HFFc6 (cell line): ENCODE measurements around the gene SLC12A8. TPM values are rescaled to one million over a fixed set of nuclear protein-coding genes. Genes with fewer than 3 reads are reported as not detected.

Source experiments
- DNase-seq: peaks from one replicate; pipeline ENCODE4 v3.0.0-alpha.2; 2018
- H3K27ac Mint-ChIP-seq: 2 replicates; pipeline ENCODE4 v1.8.0; 2020; ENCODE audit warnings: mild to moderate bottlenecking, mixed read lengths
- H3K27me3 Mint-ChIP-seq: 2 replicates; pipeline ENCODE4 v1.8.0; 2021; ENCODE audit warnings: mild to moderate bottlenecking, moderate library complexity, mixed read lengths; ENCODE audit not compliant: insufficient read depth
- H3K36me3 Mint-ChIP-seq: 2 replicates; pipeline ENCODE4 v1.8.0; 2021; ENCODE audit warnings: low read depth, mixed read lengths
- H3K4me1 Mint-ChIP-seq: 2 replicates; pipeline ENCODE4 v1.8.0; 2020; ENCODE audit warnings: low read depth, mixed read lengths
- H3K4me3 Mint-ChIP-seq: 2 replicates; pipeline ENCODE4 v1.8.0; 2020; ENCODE audit warnings: mild to moderate bottlenecking, moderate library complexity, mixed read lengths
- H3K9me3 Mint-ChIP-seq: 2 replicates; pipeline ENCODE4 v1.8.0; 2020; ENCODE audit warnings: mild to moderate bottlenecking, mixed read lengths
- total RNA-seq, 6 experiments: library from RNA; stranded (reverse); fragmentation: NEBNext Ultra II Directional; extraction: Animal tissue kit (Norgen Biotek cat#: 25700); gene quantifications; 2 replicates in 1 of 6; 3 replicates in 5 of 6; pipeline ENCODE4 v1.2.3, GENCODE V29; 2021
- TF ChIP-seq, protein P1 (sequence below): fragments of 200-600 bp; sonication (generic); IDR thresholded peaks from 2 replicates; pipeline ENCODE4 v1.5.0; 2021; ENCODE audit warnings: antibody characterized with exemption, mild to moderate bottlenecking

Gene SLC12A8
- total RNA-seq, 6 experiments from 2014 or later = 1.8 to 4.6 (median 3.7) TPM

DNA sequence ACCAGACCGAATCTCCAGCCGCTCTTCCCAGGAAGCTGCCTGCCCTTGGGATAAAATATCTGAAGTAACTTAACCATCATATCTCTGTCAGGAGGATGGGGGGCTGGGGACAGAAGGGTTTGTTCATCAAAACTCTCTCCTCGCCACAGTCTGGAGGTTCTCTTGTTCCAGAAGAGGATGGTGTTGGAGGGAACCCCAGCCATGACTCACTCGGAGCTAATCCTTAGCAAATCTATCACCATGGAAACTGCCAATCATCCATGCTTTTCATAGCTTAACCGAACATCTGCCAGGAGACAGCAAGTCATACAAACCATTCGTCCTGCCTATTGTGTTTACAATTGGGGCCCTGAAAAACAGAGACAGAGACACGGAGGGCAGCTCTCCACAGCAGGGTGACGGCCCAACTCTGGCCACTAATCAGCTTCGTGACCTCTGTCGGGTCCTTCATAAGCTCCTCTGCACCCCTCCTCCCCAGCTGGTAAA, 83.0 kb downstream of the SLC12A8 start:
- Mint-ChIP-seq H3K9me3 (no peaks in the 10 kb centered on the region), H3K27ac (peak overlapping the region; percentile 98), H3K27me3 (peaks cover 2% of the 10 kb centered on the region), H3K4me3 (peak overlapping the region; percentile 75), H3K4me1 (peaks cover 51% of the 10 kb centered on the region), H3K36me3 (no peaks in the 10 kb centered on the region)
- peak; percentile 98 for DNase-seq
- TF ChIP-seq, protein P1, sequence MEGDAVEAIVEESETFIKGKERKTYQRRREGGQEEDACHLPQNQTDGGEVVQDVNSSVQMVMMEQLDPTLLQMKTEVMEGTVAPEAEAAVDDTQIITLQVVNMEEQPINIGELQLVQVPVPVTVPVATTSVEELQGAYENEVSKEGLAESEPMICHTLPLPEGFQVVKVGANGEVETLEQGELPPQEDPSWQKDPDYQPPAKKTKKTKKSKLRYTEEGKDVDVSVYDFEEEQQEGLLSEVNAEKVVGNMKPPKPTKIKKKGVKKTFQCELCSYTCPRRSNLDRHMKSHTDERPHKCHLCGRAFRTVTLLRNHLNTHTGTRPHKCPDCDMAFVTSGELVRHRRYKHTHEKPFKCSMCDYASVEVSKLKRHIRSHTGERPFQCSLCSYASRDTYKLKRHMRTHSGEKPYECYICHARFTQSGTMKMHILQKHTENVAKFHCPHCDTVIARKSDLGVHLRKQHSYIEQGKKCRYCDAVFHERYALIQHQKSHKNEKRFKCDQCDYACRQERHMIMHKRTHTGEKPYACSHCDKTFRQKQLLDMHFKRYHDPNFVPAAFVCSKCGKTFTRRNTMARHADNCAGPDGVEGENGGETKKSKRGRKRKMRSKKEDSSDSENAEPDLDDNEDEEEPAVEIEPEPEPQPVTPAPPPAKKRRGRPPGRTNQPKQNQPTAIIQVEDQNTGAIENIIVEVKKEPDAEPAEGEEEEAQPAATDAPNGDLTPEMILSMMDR = no peak

DNA sequence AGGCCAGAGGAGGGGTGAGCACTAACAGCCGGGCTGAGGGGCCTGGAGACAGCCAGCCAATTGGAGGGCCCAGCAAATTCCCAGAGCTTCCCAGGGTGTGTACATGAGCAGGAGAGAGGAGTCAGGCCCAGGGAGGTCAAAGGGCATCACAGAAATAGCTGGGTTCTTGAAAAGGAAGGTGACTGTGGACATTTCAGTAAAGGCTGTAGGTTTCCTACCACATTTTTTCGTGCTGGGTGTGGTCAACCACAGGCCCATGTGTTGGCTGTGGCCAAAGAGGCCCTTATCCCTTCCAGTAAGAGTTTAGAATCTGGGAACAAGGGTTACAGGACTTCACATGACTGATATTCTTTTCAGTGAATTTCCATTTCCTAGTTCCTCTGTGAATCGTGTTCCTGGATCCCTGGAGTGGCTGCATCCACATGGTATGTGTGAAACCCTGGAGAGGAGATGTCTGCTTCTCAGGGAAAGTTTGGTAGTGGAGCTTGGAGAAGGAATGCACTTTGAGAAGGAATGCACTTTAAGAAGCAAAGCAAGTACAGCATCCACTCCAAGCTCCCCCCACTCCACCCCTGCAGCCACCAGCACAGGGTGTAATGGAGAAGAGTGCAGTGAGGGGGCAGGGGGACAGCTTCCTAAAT, 83.6 kb downstream of the SLC12A8 start:
- DNase-seq = peak; percentile 88

DNA sequence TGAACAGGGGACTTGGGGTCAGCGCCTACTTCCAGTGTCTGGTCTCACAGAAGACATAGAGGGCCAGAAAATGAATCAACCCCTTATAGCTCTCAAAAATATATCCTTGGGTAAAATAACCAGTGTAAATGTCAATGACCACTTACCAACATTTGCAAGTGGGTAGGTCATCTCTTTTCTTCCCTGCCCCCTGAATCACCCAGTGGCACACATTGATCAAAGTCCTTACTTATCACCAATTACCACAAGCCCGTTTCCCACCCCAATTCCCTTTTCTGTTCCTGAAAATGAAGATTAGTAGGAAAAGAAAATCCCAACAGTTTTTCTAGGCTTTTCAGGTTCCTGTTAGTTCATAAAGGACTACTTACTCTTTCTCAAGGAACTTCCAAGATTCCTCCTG, 86.2 kb downstream of the SLC12A8 start:
- TF ChIP-seq, protein P1 = no peak
- no peak for DNase-seq
- Mint-ChIP-seq H3K9me3 (no peaks in the 10 kb centered on the region), H3K4me3 (peak overlapping the region; percentile 28), H3K27ac (peak overlapping the region; percentile 86), H3K27me3 (peaks cover 2% of the 10 kb centered on the region), H3K4me1 (peaks cover 68% of the 10 kb centered on the region), H3K36me3 (no peaks in the 10 kb centered on the region)

More for the DNA sequence above, 83.6 kb downstream of the SLC12A8 start:
- no peaks in the 10 kb centered on the region for H3K9me3 Mint-ChIP-seq
- peak overlapping the region; percentile 75 for H3K4me3 Mint-ChIP-seq
- peaks cover 2% of the 10 kb centered on the region for H3K27me3 Mint-ChIP-seq
- peaks cover 54% of the 10 kb centered on the region for H3K4me1 Mint-ChIP-seq
- TF ChIP-seq, protein P1 = no peak
- H3K27ac Mint-ChIP-seq = peak overlapping the region; percentile 98
- H3K36me3 Mint-ChIP-seq = no peaks in the 10 kb centered on the region

DNA sequence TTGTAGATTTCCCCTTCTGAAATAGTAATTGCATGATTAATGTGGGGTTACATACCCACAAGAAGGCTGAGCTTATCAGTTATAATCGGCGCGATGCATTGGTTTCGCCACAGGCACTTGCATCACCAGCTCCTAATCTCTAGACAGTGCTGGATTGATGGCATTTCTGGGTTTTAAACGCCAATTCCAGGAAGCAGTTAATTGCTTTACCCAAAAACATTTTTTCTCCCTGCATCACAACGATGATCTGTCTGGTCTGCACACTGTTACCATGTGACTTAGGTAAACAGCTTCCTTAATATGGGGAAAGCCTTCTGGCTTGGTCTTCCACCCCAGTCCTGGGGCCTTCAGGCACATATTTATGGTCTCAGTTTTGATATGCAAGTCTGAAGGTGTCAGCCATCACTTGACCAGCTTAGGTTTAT, 86.7 kb downstream of the SLC12A8 start:
- Mint-ChIP-seq H3K9me3 (no peaks in the 10 kb centered on the region), H3K4me1 (peaks cover 69% of the 10 kb centered on the region), H3K4me3 (peak overlapping the region; percentile 56), H3K27ac (peak overlapping the region; percentile 86), H3K36me3 (no peaks in the 10 kb centered on the region), H3K27me3 (no peaks in the 10 kb centered on the region; the same call in 1 of the 2 replicates)
- peak; percentile 98 for DNase-seq
- TF ChIP-seq, protein P1 = no peak

DNA sequence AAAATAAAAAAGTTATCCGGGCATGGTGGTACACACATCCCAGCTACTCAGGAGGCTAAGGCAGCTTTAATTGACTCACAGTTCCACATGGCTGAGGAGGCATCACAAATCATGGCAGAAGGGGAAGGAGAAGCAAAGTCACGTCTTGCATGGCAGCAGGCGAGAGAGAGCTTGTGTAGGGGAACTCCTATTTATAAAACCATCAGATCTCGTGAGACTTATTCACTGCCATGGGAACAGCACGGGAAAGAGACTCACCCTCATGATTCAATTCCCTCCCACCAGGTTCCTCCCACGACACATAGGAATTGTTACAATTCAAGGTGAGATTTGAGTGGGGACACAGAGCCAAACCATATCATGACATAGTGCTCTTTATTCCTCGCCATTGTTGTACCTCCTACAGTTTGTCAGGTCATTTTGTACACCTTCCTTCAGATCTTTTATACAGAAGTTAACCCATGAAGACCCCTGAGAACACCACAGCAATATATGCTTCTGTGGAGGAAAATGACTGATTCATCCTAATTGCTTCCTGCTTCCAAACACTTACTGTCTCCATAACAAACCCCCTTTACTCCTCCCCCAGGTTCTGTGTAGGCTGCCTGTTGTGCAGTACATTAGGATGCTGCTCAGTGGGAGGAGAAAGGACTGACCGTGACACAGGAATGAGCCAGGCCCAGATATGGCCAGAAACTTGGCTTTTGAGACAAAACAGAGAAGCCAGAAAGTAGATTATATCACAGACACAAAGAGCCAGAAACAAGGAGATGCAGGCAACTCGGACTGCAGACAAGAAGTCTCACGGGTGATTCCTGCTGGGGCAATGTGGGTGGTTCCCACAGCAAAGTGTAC, 88.9 kb downstream of the SLC12A8 start:
- no peaks in the 10 kb centered on the region for H3K27me3 Mint-ChIP-seq
- H3K27ac Mint-ChIP-seq = peak overlapping the region; percentile 66
- H3K36me3 Mint-ChIP-seq = no peaks in the 10 kb centered on the region
- H3K9me3 Mint-ChIP-seq = no peaks in the 10 kb centered on the region
- H3K4me3 Mint-ChIP-seq = no peak overlapping the region
- TF ChIP-seq, protein P1 = no peak
- peak; percentile 75 for DNase-seq
- H3K4me1 Mint-ChIP-seq = peaks cover 49% of the 10 kb centered on the region
